B cell (primary cell): ENCODE results near the gene SLC12A7. TPM values are rescaled to one million over a fixed set of nuclear protein-coding genes. Genes with fewer than 3 reads are reported as not detected.

Experiments used
- ATAC-seq: fragments of 200-7000 bp; cut with Tn5 transposase; one replicate; pipeline ENCODE4 v1.10.0; 2021; ENCODE audit warnings: low read depth, mild to moderate bottlenecking, moderate number of reproducible peaks, moderate library complexity
- CTCF ChIA-PET: fragments of 350-600 bp; sonication (Branson Sonifier 250); formaldehyde crosslinking; loops from one replicate; lab custom pipeline; 2021; ENCODE audit warnings: antibody characterized with exemption, inconsistent platforms; lab: Charles Lee
- POLR2A ChIA-PET: fragments of 350-600 bp; sonication (Branson Sonifier 250); formaldehyde crosslinking; loops from one replicate; lab custom pipeline; 2021; ENCODE audit warnings: antibody characterized with exemption; lab: Charles Lee
- DNase-seq: peaks from one replicate; pipeline ENCODE4 v3.0.0; 2013
- H2AFZ ChIP-seq: 2 replicates; pipeline ENCODE4 v1.6.1; 2012; ENCODE audit warnings: mild to moderate bottlenecking, low read depth, low read length; ENCODE audit not compliant: insufficient read depth, poor library complexity, severe bottlenecking
- H3K27ac ChIP-seq, 2 donors: 1 replicate in 1 of 2; 2 replicates in 1 of 2; pipeline ENCODE4 v1.5.1; 2012 to 2013; ENCODE audit warnings: low read length in 2 of 2, mild to moderate bottlenecking in 2 of 2, moderate library complexity in 1 of 2
- H3K27me3 ChIP-seq, 4 experiments: fragments of 200-600 bp in 1 of 4; sonication (generic) in 1 of 4; replicated peaks in 1 of 4; 1 replicate in 2 of 4; 2 replicates in 2 of 4; pipeline versions ENCODE4 v1.6.1 to v1.7.0; 2013 to 2016; ENCODE audit warnings: low read length in 3 of 4, mild to moderate bottlenecking in 2 of 4, mixed read lengths in 1 of 4, moderate library complexity in 1 of 4; ENCODE audit not compliant: insufficient read depth in 4 of 4, control insufficient read depth in 3 of 4; ENCODE audit errors: control extremely low read depth in 1 of 4
- H3K36me3 ChIP-seq, 2 experiments: replicated peaks in 1 of 2; 1 replicate in 1 of 2; 2 replicates in 1 of 2; pipeline versions ENCODE4 v1.6.1 to v1.7.1; 2013; ENCODE audit warnings: low read length in 1 of 2; ENCODE audit not compliant: insufficient read depth in 2 of 2, control insufficient read depth in 1 of 2; ENCODE audit errors: control extremely low read depth in 1 of 2, extremely low read depth in 1 of 2
- H3K4me1 ChIP-seq, 2 donors: fragments of 200-600 bp in 1 of 2; sonication (generic) in 1 of 2; 1 replicate in 1 of 2; 2 replicates in 1 of 2; pipeline versions ENCODE4 v1.5.1 to v1.6.1; 2013 to 2017; ENCODE audit warnings: low read length in 2 of 2; ENCODE audit not compliant: control insufficient read depth in 2 of 2, insufficient read depth in 2 of 2
- H3K4me2 ChIP-seq: replicated peaks from 2 replicates; pipeline ENCODE3; 2012; ENCODE audit warnings: mild to moderate bottlenecking, low read depth, low read length; ENCODE audit not compliant: poor library complexity, severe bottlenecking
- H3K4me3 ChIP-seq, 5 experiments: fragments of 200-600 bp in 1 of 5; sonication (generic) in 1 of 5; 1 replicate in 3 of 5; 2 replicates in 2 of 5; pipeline versions ENCODE4 v1.5.1 to v1.7.0; 2011 to 2016; ENCODE audit warnings: low read length in 4 of 5, mild to moderate bottlenecking in 4 of 5, low read depth in 2 of 5, control low read depth in 1 of 5, moderate library complexity in 1 of 5; ENCODE audit not compliant: insufficient read depth in 1 of 5; ENCODE audit errors: control extremely low read depth in 1 of 5, extremely low read depth in 1 of 5
- H3K79me2 ChIP-seq: fragments of 200-600 bp; sonication (generic); one replicate; pipeline ENCODE4 v1.6.0; 2016; ENCODE audit warnings: low read length; ENCODE audit not compliant: control insufficient read depth, insufficient read depth
- H3K9ac ChIP-seq: fragments of 200-600 bp; sonication (generic); 2 replicates; pipeline ENCODE4 v1.6.1; 2017; ENCODE audit warnings: mild to moderate bottlenecking, low read length, moderate library complexity
- H3K9me3 ChIP-seq, 3 donors: one replicate each; pipeline versions ENCODE4 v1.6.1 to v1.7.1; 2013; ENCODE audit warnings: low read length in 2 of 3; ENCODE audit not compliant: control insufficient read depth in 2 of 3, insufficient read depth in 1 of 3; ENCODE audit errors: control extremely low read depth in 1 of 3
- H4K20me1 ChIP-seq: 2 replicates; pipeline ENCODE4 v1.6.0; 2012; ENCODE audit warnings: mild to moderate bottlenecking, low read length; ENCODE audit not compliant: insufficient read depth, control insufficient read depth, poor library complexity, severe bottlenecking
- H3K27ac Mint-ChIP-seq: one replicate; pipeline ENCODE4 v1.8.0; 2021; ENCODE audit warnings: mixed read lengths
- H3K27me3 Mint-ChIP-seq: one replicate; pipeline ENCODE4 v1.8.0; 2021; ENCODE audit warnings: mixed read lengths
- H3K4me1 Mint-ChIP-seq: one replicate; pipeline ENCODE4 v1.8.0; 2021; ENCODE audit warnings: mixed read lengths
- H3K4me3 Mint-ChIP-seq: one replicate; pipeline ENCODE4 v1.8.0; 2021; ENCODE audit warnings: mixed read lengths
- H3K9me3 Mint-ChIP-seq: one replicate; pipeline ENCODE4 v1.8.0; 2022; ENCODE audit warnings: mixed read lengths; ENCODE audit not compliant: insufficient read depth
- EZH2 ChIP-seq: IDR thresholded peaks from 2 replicates; pipeline ENCODE4 v1.6.1; 2012; ENCODE audit warnings: borderline replicate concordance, low read depth, mild to moderate bottlenecking, moderate library complexity, low read length; ENCODE audit not compliant: insufficient read depth, poor library complexity, severe bottlenecking
- WGBS: methylation state at CpG from one replicate; pipeline ENCODE4 v1.1.5; 2013; ENCODE audit warnings: missing lambda C conversion rate; ENCODE audit not compliant: insufficient coverage; 5-methylcytosine and 5-hydroxymethylcytosine counted together
- intact Hi-C: fragments of 100-400 bp; cut with micrococcal nuclease; formaldehyde crosslinking; loops from one replicate; pipeline ENCODE4 v1.10.0; 2022
- polyA plus RNA-seq: library from polyadenylated mRNA; depleted of rRNA; stranded (reverse); fragments of >200 nt; gene quantifications from 2 replicates; pipeline ENCODE4 v1.2.3, GENCODE V29; 2012
- total RNA-seq, 2 donors: library from RNA; stranded (reverse); fragments of 120-200 nt in 1 of 2; gene quantifications; 1 replicate in 1 of 2; 2 replicates in 1 of 2; pipeline versions ENCODE4 v1.2.3 to v1.2.4, GENCODE V29; 2013 to 2022
- TF ChIP-seq, protein P1 (sequence below): fragments of 200-600 bp; IDR thresholded peaks from one replicate; pipeline ENCODE4 v1.8.0; 2022; ENCODE audit warnings: antibody characterized with exemption, mild to moderate bottlenecking

Gene SLC12A7
- total and polyA plus RNA-seq, 2 donors (not counting 1 experiment from before 2014, with no cell fraction given) = 25.5 to 34.4 TPM

DNA sequence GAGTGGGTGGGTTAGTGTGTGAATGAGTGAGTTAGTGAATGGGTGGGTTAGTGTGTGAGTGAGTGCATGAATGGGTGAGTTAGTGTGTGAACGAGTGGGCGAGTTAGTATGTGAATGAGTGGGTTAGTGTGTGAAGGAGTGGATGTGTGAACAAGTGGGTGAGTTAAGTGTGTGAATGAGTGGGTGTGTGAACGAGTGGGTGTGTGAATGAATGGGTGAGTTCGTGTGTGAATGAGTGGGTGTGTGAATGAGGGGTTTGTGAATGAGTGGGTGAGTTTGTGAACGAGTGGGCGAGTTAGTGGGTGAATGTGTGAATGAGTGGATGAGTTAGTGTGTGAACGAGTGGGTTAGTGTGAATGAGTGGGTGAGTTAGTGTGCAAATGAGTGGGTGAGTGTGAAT, 69.2 kb downstream of the SLC12A7 start:
- Histone ChIP-seq H3K4me1 (no peaks in the 10 kb centered on the region), H3K36me3 (no peaks in the 10 kb centered on the region), H3K9me3 (no peaks in the 10 kb centered on the region), H4K20me1 (no peaks in the 10 kb centered on the region), H3K27ac (no peak overlapping the region), H3K79me2 (no peaks in the 10 kb centered on the region), H3K9ac (no peak overlapping the region), H2AFZ (no peak overlapping the region), H3K4me2 (no peak overlapping the region), H3K4me3 (no peak overlapping the region), H3K27me3 (no peaks in the 10 kb centered on the region)
- ATAC-seq (no peak), DNase-seq (no peak)
- H3K27me3 Mint-ChIP-seq = no peaks in the 10 kb centered on the region
- H3K27ac Mint-ChIP-seq = no peak overlapping the region
- peaks cover 33% of the 10 kb centered on the region for H3K9me3 Mint-ChIP-seq
- intact Hi-C loops = no loop called here
- no peak for TF ChIP-seq EZH2
- TF ChIP-seq, protein P1, sequence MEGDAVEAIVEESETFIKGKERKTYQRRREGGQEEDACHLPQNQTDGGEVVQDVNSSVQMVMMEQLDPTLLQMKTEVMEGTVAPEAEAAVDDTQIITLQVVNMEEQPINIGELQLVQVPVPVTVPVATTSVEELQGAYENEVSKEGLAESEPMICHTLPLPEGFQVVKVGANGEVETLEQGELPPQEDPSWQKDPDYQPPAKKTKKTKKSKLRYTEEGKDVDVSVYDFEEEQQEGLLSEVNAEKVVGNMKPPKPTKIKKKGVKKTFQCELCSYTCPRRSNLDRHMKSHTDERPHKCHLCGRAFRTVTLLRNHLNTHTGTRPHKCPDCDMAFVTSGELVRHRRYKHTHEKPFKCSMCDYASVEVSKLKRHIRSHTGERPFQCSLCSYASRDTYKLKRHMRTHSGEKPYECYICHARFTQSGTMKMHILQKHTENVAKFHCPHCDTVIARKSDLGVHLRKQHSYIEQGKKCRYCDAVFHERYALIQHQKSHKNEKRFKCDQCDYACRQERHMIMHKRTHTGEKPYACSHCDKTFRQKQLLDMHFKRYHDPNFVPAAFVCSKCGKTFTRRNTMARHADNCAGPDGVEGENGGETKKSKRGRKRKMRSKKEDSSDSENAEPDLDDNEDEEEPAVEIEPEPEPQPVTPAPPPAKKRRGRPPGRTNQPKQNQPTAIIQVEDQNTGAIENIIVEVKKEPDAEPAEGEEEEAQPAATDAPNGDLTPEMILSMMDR = no peak
- CTCF ChIA-PET = no interaction called here
- POLR2A ChIA-PET = no interaction called here
- no peaks in the 10 kb centered on the region for H3K4me1 Mint-ChIP-seq
- no peak overlapping the region for H3K4me3 Mint-ChIP-seq
- 90% methylated on average over 7 of the region's 7 CpGs for WGBS

DNA sequence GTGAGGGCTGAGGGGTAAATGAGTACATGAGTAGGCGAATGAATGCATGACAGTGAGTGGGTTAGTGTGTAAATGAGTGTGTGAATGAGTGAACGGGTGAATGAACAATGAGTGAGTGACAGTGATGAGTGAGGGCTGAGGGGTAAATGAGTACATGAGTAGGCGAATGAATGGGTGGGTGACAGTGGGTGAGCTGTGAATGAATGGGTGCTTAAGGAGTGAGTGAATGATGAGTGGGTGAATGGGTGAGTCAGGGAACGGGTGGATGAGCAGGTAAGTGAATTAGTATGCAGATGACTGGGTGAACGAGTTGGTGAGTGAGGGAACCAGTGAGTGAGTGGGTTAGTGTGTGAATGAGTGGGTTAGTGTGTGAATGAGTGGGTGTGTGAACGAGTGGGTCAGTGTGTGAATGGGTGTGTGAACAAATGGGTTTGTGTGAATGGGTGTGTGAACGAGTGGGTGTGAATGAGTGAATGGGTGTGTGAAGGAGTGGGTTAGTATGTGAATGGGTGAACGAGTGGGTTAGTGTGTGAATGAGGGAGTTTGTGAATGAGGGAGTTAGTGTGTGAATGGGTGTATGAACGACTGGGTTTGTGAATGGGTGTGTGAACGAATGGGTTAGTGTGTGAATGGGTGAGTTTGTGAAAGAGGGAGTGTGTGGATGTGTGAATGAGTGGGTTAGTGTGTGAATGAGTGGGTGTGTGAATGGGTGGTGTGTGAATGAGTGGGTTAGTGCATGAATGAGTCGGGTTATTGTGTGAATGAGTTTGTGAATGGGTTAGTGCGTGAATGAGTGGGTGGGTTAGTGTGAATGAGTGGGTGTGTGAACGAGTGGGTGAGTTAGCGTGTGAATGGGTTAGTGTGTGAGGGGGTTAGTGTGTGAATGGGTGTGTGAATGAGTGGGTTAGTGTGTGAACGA, 70.4 kb downstream of the SLC12A7 start:
- 87% methylated on average over 15 of the region's 15 CpGs for WGBS
- H3K27me3 Mint-ChIP-seq = no peaks in the 10 kb centered on the region
- Histone ChIP-seq H3K9ac (no peak overlapping the region), H2AFZ (no peak overlapping the region), H3K79me2 (no peaks in the 10 kb centered on the region), H3K4me2 (no peak overlapping the region), H3K9me3 (no peaks in the 10 kb centered on the region), H3K27me3 (no peaks in the 10 kb centered on the region), H3K4me3 (no peak overlapping the region), H3K4me1 (no peaks in the 10 kb centered on the region), H4K20me1 (no peaks in the 10 kb centered on the region), H3K27ac (no peak overlapping the region), H3K36me3 (no peaks in the 10 kb centered on the region)
- TF ChIP-seq, protein P1 = no peak
- TF ChIP-seq EZH2 = no peak
- intact Hi-C loops = no loop called here
- no peaks in the 10 kb centered on the region for H3K4me1 Mint-ChIP-seq
- DNase-seq (no peak), ATAC-seq (no peak)
- POLR2A ChIA-PET = no interaction called here
- CTCF ChIA-PET = no interaction called here
- no peak overlapping the region for H3K27ac Mint-ChIP-seq
- H3K4me3 Mint-ChIP-seq = no peak overlapping the region
- H3K9me3 Mint-ChIP-seq = peaks cover 24% of the 10 kb centered on the region
